HT1080 (cell line): Measurements from ENCODE around the gene PAQR8. TPM values are rescaled to one million over a fixed set of nuclear protein-coding genes. Genes with fewer than 3 reads are reported as not detected.
"Not testable (repeated sequence)": the region's sequence is repeated elsewhere in the genome, so short reads cannot be mapped to it uniquely, and the experiment has no call there.

Experiments used
- DNase-seq: peaks from one replicate; pipeline ENCODE4 v3.0.0-alpha.2; 2015; ENCODE audit warnings: low read depth
- total RNA-seq: library from RNA; depleted of rRNA; stranded (reverse); fragments of >200 nt; shearing (Covaris generic); gene quantifications from 2 replicates; pipeline ENCODE4 v1.2.3, GENCODE V29; 2014

The PAQR8 gene
- total RNA-seq, 1 experiment from 2014 or later = 2.5 TPM

- DNase-seq = no peak
These were observed 47.5 kb downstream of the PAQR8 start for GRCh38 chr6:52409499-52409898.

GRCh38 chr6:52410979-52411378 lies 49.0 kb downstream of the PAQR8 start:
- no peak for DNase-seq

- DNase-seq = no peak
These were observed 50.0 kb downstream of the PAQR8 start for GRCh38 chr6:52411911-52412310.

GRCh38 chr6:52415333-52415732 lies 53.4 kb downstream of the PAQR8 start:
- DNase-seq = no peak

GRCh38 chr6:52415917-52416628 lies 54.1 kb downstream of the PAQR8 start:
- peak; percentile 45 for DNase-seq

- peak; percentile 75 for DNase-seq
These were observed 54.7 kb downstream of the PAQR8 start for GRCh38 chr6:52416629-52417151.

GRCh38 chr6:52417675-52418111 lies 55.7 kb downstream of the PAQR8 start:
- peak; percentile 74 for DNase-seq

GRCh38 chr6:52418606-52419005 lies 56.7 kb downstream of the PAQR8 start:
- no peak for DNase-seq

GRCh38 chr6:52419809-52420667 lies 58.1 kb downstream of the PAQR8 start, which contains the start of gene EFHC1:
TSS of gene EFHC1 (plus strand) at chr6:52420342. CDS start at chr6:52420411, 69 bp downstream.
- peak; percentile 98 for DNase-seq

- DNase-seq = peak; percentile 73
These were observed 58.9 kb downstream of the PAQR8 start for GRCh38 chr6:52420668-52421358.

- DNase-seq = no peak
These were observed 60.2 kb downstream of the PAQR8 start for GRCh38 chr6:52422156-52422555.

- no peak for DNase-seq
These were observed 61.5 kb downstream of the PAQR8 start for GRCh38 chr6:52423448-52423847.

GRCh38 chr6:52423971-52424381 lies 62.0 kb downstream of the PAQR8 start:
- DNase-seq = peak; percentile 93

- no peak for DNase-seq
These were observed 62.6 kb downstream of the PAQR8 start for GRCh38 chr6:52424513-52424912.

GRCh38 chr6:52426667-52427066 lies 64.7 kb downstream of the PAQR8 start:
- DNase-seq = no peak

GRCh38 chr6:52433294-52433693 lies 71.3 kb downstream of the PAQR8 start:
- DNase-seq = not testable (repeated sequence)

- no peak for DNase-seq
These were observed 73.4 kb downstream of the PAQR8 start for GRCh38 chr6:52435345-52435744.

GRCh38 chr6:52438926-52439325 lies 77.0 kb downstream of the PAQR8 start:
- DNase-seq = no peak

GRCh38 chr6:52454556-52454955 lies 92.6 kb downstream of the PAQR8 start:
- DNase-seq = peak; percentile 88

- DNase-seq = no peak
These were observed 95.1 kb downstream of the PAQR8 start for GRCh38 chr6:52457096-52457495.
